GM23338 (cell line): ENCODE data around the gene SCGB2B2. TPM values are rescaled to one million over a fixed set of nuclear protein-coding genes. Genes with fewer than 3 reads are reported as not detected.

ENCODE experiments used
- EZH2 ChIP-seq: fragments of 200-600 bp; sonication (generic); IDR thresholded peaks from one replicate; pipeline ENCODE4 v1.8.0; 2017; ENCODE audit warnings: antibody characterized with exemption, mild to moderate bottlenecking, low read depth; ENCODE audit not compliant: unreplicated experiment
- EZH2phosphoT487 ChIP-seq: fragments of 200-600 bp; sonication (generic); IDR thresholded peaks from one replicate; pipeline ENCODE4 v1.8.1; 2018; ENCODE audit warnings: antibody characterized with exemption; ENCODE audit not compliant: unreplicated experiment
- POLR2AphosphoS5 ChIP-seq: IDR thresholded peaks from 2 replicates; pipeline ENCODE4 v1.6.1; 2016; ENCODE audit warnings: antibody characterized with exemption, low read depth
- STAT1 ChIP-seq: IDR thresholded peaks from one replicate; pipeline ENCODE4 v1.6.1; 2016; ENCODE audit warnings: antibody characterized with exemption; ENCODE audit not compliant: unreplicated experiment
- ZNF331 ChIP-seq: fragments of 250-450 bp; sonication (Bioruptor Pico); IDR thresholded peaks from 2 replicates; pipeline ENCODE4 v1.5.0; 2020; ENCODE audit warnings: low read depth, mild to moderate bottlenecking, moderate library complexity
- polyA plus RNA-seq: library from polyadenylated mRNA; unstranded; fragments of >200 nt; fragmentation: Nextera tagmentation; extraction: Ambion mirVana; gene quantifications from 2 replicates; pipeline ENCODE4 v1.2.1, GENCODE V29; 2016
- total RNA-seq: library from RNA; depleted of rRNA; stranded (reverse); fragments of >200 nt; shearing (Covaris generic); gene quantifications from 2 replicates; pipeline ENCODE4 v1.2.3, GENCODE V29; 2014
- TF ChIP-seq, protein P1 (sequence below): fragments of 250-450 bp; sonication (Bioruptor Pico); IDR thresholded peaks from 2 replicates; pipeline ENCODE4 v1.5.0; 2020; ENCODE audit warnings: mild to moderate bottlenecking, moderate library complexity
- TF ChIP-seq, protein P2 (sequence below): IDR thresholded peaks from one replicate; pipeline ENCODE4 v1.6.1; 2018; ENCODE audit warnings: antibody characterized with exemption; ENCODE audit not compliant: unreplicated experiment

SCGB2B2 gene
- total and polyA plus RNA-seq, 2 experiments from 2014 or later = 0.28 TPM; not detected in 1

DNA sequence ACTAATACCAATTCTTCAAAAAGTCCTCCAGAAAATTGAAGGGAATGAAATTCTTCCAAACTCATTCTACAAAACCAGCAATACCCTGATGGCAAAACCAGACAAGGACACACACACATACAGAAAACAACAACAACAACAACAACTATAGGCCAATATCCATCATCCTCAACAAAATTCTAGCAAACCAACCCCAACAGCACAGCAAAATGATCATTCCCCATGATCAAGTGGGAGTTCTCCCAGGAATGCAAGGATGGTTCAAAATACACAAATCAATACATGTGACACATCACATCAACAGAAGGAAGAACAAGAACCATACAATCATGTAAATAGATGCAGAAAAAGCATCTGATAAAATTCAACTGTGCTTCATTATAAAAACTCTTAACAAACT lies 38.4 kb upstream of the SCGB2B2 start (continued):
- TF ChIP-seq, protein P1, sequence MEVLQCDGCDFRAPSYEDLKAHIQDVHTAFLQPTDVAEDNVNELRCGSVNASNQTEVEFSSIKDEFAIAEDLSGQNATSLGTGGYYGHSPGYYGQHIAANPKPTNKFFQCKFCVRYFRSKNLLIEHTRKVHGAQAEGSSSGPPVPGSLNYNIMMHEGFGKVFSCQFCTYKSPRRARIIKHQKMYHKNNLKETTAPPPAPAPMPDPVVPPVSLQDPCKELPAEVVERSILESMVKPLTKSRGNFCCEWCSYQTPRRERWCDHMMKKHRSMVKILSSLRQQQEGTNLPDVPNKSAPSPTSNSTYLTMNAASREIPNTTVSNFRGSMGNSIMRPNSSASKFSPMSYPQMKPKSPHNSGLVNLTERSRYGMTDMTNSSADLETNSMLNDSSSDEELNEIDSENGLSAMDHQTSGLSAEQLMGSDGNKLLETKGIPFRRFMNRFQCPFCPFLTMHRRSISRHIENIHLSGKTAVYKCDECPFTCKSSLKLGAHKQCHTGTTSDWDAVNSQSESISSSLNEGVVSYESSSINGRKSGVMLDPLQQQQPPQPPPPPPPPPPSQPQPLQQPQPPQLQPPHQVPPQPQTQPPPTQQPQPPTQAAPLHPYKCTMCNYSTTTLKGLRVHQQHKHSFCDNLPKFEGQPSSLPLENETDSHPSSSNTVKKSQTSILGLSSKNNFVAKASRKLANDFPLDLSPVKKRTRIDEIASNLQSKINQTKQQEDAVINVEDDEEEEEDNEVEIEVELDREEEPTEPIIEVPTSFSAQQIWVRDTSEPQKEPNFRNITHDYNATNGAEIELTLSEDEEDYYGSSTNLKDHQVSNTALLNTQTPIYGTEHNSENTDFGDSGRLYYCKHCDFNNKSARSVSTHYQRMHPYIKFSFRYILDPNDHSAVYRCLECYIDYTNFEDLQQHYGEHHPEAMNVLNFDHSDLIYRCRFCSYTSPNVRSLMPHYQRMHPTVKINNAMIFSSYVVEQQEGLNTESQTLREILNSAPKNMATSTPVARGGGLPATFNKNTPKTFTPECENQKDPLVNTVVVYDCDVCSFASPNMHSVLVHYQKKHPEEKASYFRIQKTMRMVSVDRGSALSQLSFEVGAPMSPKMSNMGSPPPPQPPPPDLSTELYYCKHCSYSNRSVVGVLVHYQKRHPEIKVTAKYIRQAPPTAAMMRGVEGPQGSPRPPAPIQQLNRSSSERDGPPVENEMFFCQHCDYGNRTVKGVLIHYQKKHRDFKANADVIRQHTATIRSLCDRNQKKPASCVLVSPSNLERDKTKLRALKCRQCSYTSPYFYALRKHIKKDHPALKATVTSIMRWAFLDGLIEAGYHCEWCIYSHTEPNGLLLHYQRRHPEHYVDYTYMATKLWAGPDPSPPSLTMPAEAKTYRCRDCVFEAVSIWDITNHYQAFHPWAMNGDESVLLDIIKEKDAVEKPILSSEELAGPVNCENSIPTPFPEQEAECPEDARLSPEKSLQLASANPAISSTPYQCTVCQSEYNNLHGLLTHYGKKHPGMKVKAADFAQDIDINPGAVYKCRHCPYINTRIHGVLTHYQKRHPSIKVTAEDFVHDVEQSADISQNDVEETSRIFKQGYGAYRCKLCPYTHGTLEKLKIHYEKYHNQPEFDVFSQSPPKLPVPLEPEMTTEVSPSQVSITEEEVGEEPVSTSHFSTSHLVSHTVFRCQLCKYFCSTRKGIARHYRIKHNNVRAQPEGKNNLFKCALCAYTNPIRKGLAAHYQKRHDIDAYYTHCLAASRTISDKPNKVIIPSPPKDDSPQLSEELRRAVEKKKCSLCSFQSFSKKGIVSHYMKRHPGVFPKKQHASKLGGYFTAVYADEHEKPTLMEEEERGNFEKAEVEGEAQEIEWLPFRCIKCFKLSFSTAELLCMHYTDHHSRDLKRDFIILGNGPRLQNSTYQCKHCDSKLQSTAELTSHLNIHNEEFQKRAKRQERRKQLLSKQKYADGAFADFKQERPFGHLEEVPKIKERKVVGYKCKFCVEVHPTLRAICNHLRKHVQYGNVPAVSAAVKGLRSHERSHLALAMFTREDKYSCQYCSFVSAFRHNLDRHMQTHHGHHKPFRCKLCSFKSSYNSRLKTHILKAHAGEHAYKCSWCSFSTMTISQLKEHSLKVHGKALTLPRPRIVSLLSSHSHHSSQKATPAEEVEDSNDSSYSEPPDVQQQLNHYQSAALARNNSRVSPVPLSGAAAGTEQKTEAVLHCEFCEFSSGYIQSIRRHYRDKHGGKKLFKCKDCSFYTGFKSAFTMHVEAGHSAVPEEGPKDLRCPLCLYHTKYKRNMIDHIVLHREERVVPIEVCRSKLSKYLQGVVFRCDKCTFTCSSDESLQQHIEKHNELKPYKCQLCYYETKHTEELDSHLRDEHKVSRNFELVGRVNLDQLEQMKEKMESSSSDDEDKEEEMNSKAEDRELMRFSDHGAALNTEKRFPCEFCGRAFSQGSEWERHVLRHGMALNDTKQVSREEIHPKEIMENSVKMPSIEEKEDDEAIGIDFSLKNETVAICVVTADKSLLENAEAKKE (CRISPR knock-in tag) = no peak
- no peak for TF ChIP-seq EZH2
- TF ChIP-seq, protein P2, sequence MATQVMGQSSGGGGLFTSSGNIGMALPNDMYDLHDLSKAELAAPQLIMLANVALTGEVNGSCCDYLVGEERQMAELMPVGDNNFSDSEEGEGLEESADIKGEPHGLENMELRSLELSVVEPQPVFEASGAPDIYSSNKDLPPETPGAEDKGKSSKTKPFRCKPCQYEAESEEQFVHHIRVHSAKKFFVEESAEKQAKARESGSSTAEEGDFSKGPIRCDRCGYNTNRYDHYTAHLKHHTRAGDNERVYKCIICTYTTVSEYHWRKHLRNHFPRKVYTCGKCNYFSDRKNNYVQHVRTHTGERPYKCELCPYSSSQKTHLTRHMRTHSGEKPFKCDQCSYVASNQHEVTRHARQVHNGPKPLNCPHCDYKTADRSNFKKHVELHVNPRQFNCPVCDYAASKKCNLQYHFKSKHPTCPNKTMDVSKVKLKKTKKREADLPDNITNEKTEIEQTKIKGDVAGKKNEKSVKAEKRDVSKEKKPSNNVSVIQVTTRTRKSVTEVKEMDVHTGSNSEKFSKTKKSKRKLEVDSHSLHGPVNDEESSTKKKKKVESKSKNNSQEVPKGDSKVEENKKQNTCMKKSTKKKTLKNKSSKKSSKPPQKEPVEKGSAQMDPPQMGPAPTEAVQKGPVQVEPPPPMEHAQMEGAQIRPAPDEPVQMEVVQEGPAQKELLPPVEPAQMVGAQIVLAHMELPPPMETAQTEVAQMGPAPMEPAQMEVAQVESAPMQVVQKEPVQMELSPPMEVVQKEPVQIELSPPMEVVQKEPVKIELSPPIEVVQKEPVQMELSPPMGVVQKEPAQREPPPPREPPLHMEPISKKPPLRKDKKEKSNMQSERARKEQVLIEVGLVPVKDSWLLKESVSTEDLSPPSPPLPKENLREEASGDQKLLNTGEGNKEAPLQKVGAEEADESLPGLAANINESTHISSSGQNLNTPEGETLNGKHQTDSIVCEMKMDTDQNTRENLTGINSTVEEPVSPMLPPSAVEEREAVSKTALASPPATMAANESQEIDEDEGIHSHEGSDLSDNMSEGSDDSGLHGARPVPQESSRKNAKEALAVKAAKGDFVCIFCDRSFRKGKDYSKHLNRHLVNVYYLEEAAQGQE = no peak
- no peak for TF ChIP-seq STAT1
- TF ChIP-seq ZNF331 (CRISPR knock-in tag) = no peak
- TF ChIP-seq POLR2AphosphoS5 = no peak
- no peak for TF ChIP-seq EZH2phosphoT487
